B cell (primary cell): ENCODE results near the gene WNT1.

Experiments used
- EZH2 ChIP-seq: IDR thresholded peaks from 2 replicates; pipeline ENCODE4 v1.6.1; 2012; ENCODE audit warnings: borderline replicate concordance, low read depth, mild to moderate bottlenecking, moderate library complexity, low read length; ENCODE audit not compliant: insufficient read depth, poor library complexity, severe bottlenecking
- TF ChIP-seq, protein P1 (sequence below): fragments of 200-600 bp; IDR thresholded peaks from one replicate; pipeline ENCODE4 v1.8.0; 2022; ENCODE audit warnings: antibody characterized with exemption, mild to moderate bottlenecking

DNA sequence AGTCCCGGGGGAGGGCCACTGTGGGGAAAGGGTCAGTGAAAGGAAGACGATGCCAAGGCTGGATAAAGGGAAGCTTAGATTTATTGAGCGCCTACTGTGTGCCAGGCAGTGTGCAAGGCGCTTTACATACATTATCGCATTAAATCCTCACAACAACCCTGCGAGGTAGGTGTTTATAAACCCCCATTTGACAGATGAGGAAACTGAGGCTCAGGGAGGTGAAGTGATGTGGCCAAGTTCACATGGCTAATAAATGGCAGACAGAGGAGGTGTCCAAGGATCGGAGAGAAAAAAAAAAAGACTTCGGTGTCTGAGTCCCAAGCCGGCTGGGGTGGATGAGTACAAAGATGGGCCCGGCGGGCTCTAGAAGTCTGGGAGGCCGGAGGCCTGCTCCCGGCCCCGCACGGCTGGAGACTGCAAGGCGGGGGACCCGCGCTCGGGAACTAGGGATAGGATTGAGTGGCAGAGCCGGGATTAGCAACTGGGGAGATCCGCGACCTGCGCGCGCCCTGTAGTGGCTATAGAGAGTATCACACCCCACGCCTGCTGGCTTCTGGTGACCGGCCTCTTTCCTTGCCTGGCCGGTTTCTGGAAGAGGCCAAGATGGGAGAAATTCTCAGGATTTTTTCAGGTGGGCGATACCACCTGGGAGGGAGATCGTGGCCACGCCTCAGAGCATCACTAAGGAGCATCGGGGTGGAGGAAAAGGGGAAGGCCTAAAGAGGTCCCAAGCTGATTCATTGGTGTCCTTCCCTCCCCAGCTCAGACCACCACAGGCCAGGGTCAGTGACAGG, 17.2 kb downstream of the WNT1 start:
- TF ChIP-seq, protein P1, sequence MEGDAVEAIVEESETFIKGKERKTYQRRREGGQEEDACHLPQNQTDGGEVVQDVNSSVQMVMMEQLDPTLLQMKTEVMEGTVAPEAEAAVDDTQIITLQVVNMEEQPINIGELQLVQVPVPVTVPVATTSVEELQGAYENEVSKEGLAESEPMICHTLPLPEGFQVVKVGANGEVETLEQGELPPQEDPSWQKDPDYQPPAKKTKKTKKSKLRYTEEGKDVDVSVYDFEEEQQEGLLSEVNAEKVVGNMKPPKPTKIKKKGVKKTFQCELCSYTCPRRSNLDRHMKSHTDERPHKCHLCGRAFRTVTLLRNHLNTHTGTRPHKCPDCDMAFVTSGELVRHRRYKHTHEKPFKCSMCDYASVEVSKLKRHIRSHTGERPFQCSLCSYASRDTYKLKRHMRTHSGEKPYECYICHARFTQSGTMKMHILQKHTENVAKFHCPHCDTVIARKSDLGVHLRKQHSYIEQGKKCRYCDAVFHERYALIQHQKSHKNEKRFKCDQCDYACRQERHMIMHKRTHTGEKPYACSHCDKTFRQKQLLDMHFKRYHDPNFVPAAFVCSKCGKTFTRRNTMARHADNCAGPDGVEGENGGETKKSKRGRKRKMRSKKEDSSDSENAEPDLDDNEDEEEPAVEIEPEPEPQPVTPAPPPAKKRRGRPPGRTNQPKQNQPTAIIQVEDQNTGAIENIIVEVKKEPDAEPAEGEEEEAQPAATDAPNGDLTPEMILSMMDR: peak; percentile 86
- TF ChIP-seq EZH2: peak; percentile 96
